ENCODE data around the gene DMGDH. TPM values are rescaled to one million over a fixed set of nuclear protein-coding genes. Genes with fewer than 3 reads are reported as not detected.
A peak's percentile ranks its signal among the peaks of the same experiment; 100 is the strongest.

Gene DMGDH
- total and polyA plus RNA-seq, 4 donors = 0.24 to 2.6 (median 1.1) TPM

- Histone ChIP-seq H3K4me1 (ENCODE audit: control insufficient read depth in 5 of 5, insufficient read depth in 5 of 5, low read length in 5 of 5) (peaks cover 0 to 3% (median 3%) of the 10 kb centered on the region in 5 donors), H3K27me3 (ENCODE audit: control insufficient read depth in 3 of 3, insufficient read depth in 3 of 3, low read length in 2 of 3) (no peaks in the 10 kb centered on the region), H3K9ac (ENCODE audit: insufficient read depth in 1 of 2, low read length in 2 of 2) (peak overlapping the region in 1 of 2 donors; percentile 81), H3K36me3 (ENCODE audit: control insufficient read depth in 4 of 4, insufficient read depth in 4 of 4, low read length in 4 of 4) (no peaks in the 10 kb centered on the region), H3K9me3 (ENCODE audit: control insufficient read depth in 4 of 4, insufficient read depth in 3 of 4, low read length in 3 of 4) (no peaks in the 10 kb centered on the region), H3K27ac (ENCODE audit: low read depth in 1 of 2, low read length in 1 of 2) (no peak overlapping the region), H3K4me3 (no peak overlapping the region)
- peak; percentile 79 to 87 (median 83) for DNase-seq
- TF ChIP-seq, protein P1, sequence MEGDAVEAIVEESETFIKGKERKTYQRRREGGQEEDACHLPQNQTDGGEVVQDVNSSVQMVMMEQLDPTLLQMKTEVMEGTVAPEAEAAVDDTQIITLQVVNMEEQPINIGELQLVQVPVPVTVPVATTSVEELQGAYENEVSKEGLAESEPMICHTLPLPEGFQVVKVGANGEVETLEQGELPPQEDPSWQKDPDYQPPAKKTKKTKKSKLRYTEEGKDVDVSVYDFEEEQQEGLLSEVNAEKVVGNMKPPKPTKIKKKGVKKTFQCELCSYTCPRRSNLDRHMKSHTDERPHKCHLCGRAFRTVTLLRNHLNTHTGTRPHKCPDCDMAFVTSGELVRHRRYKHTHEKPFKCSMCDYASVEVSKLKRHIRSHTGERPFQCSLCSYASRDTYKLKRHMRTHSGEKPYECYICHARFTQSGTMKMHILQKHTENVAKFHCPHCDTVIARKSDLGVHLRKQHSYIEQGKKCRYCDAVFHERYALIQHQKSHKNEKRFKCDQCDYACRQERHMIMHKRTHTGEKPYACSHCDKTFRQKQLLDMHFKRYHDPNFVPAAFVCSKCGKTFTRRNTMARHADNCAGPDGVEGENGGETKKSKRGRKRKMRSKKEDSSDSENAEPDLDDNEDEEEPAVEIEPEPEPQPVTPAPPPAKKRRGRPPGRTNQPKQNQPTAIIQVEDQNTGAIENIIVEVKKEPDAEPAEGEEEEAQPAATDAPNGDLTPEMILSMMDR (IDR thresholded peaks at IDR 0.05; ENCODE audit: control extremely low read depth, extremely low read depth) = peak; percentile 77
- WGBS, 2 donors = 9 to 16% methylated on average over 13 of the region's 13 CpGs
- peak; percentile 61 for ATAC-seq (ENCODE audit: insufficient read depth, low FRiP score)
These were observed 44.4 kb downstream of the DMGDH start for GRCh38 chr5:79025054-79025472.

DNA sequence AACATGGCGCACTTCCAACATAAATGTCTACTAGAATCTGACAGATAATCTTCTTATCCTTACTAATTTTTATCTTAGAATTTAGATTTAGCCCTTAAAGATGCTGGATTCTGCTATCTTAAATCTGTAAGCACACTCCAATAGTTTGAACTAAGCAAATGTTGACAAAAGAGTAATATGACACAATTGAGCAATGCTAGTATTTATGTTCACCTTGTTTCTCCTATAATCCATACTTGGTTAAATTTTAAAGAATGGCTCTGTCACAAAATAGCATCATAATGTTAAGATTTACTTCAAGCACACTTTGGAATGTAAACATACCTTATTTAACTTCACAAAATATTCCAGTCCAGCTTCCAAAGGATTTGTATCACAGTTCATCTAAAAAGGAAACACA lies 45.5 kb downstream of the DMGDH start:
- Histone ChIP-seq H3K4me1 (ENCODE audit: control insufficient read depth in 5 of 5, insufficient read depth in 5 of 5, low read length in 5 of 5) (peaks cover 0 to 3% (median 3%) of the 10 kb centered on the region in 5 donors), H3K9ac (ENCODE audit: insufficient read depth in 1 of 2, low read length in 2 of 2) (no peak overlapping the region)

DNA sequence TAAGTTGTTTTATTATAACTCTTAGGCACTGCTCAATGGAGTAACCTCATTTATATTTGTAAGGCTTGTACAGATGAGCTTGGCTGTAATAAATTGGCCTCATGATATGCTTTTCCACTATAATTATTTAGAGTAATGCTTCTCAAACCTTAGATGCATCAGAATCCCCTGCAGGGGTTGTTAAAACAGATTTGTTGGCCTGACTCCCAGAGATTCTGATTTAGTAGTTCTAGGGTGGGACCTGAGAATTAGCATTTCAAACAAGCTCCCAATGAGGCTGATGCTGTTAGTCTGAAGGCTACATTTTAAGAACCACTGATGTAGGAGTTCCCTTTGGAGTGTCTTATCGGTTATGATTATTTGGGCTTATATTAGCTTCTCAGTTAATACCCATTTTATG lies 46.1 kb downstream of the DMGDH start:
- Histone ChIP-seq H3K27ac (ENCODE audit: low read depth in 1 of 2, low read length in 1 of 2) (no peak overlapping the region), H3K4me1 (ENCODE audit: control insufficient read depth in 5 of 5, insufficient read depth in 5 of 5, low read length in 5 of 5) (peaks cover 0 to 3% (median 3%) of the 10 kb centered on the region in 5 donors), H3K4me3 (no peak overlapping the region), H3K36me3 (ENCODE audit: control insufficient read depth in 4 of 4, insufficient read depth in 4 of 4, low read length in 4 of 4) (no peaks in the 10 kb centered on the region), H3K9me3 (ENCODE audit: control insufficient read depth in 4 of 4, insufficient read depth in 3 of 4, low read length in 3 of 4) (no peaks in the 10 kb centered on the region), H3K27me3 (ENCODE audit: control insufficient read depth in 3 of 3, insufficient read depth in 3 of 3, low read length in 2 of 3) (no peaks in the 10 kb centered on the region), H3K9ac (ENCODE audit: insufficient read depth in 1 of 2, low read length in 2 of 2) (no peak overlapping the region)
- no peak for ATAC-seq (ENCODE audit: insufficient read depth, low FRiP score)
- WGBS, 2 donors = 91 to 93% methylated on average over 1 of the region's 1 CpG
- TF ChIP-seq, protein P1 (IDR thresholded peaks at IDR 0.05; ENCODE audit: control extremely low read depth, extremely low read depth) = no peak
- no peak for DNase-seq

More for the DNA sequence above, 45.5 kb downstream of the DMGDH start:
- no peak overlapping the region for H3K4me3 ChIP-seq
- DNase-seq = no peak
- TF ChIP-seq, protein P1 (IDR thresholded peaks at IDR 0.05; ENCODE audit: control extremely low read depth, extremely low read depth) = no peak
- ATAC-seq (ENCODE audit: insufficient read depth, low FRiP score) = no peak
- 91 to 92% methylated on average over 1 of the region's 1 CpG for WGBS, 2 donors
- no peaks in the 10 kb centered on the region for H3K36me3 ChIP-seq (ENCODE audit: control insufficient read depth in 4 of 4, insufficient read depth in 4 of 4, low read length in 4 of 4)
- H3K9me3 ChIP-seq (ENCODE audit: control insufficient read depth in 4 of 4, insufficient read depth in 3 of 4, low read length in 3 of 4) = no peaks in the 10 kb centered on the region
- H3K27me3 ChIP-seq (ENCODE audit: control insufficient read depth in 3 of 3, insufficient read depth in 3 of 3, low read length in 2 of 3) = no peaks in the 10 kb centered on the region
- H3K27ac ChIP-seq (ENCODE audit: low read depth in 1 of 2, low read length in 1 of 2) = no peak overlapping the region

GRCh38 chr5:79022771-79023170 lies 46.7 kb downstream of the DMGDH start:
- Histone ChIP-seq H3K27ac (ENCODE audit: low read depth in 1 of 2, low read length in 1 of 2) (no peak overlapping the region), H3K9ac (ENCODE audit: insufficient read depth in 1 of 2, low read length in 2 of 2) (no peak overlapping the region), H3K9me3 (ENCODE audit: control insufficient read depth in 4 of 4, insufficient read depth in 3 of 4, low read length in 3 of 4) (no peaks in the 10 kb centered on the region), H3K4me1 (ENCODE audit: control insufficient read depth in 5 of 5, insufficient read depth in 5 of 5, low read length in 5 of 5) (peaks cover 0 to 3% (median 3%) of the 10 kb centered on the region in 5 donors), H3K27me3 (ENCODE audit: control insufficient read depth in 3 of 3, insufficient read depth in 3 of 3, low read length in 2 of 3) (no peaks in the 10 kb centered on the region), H3K36me3 (ENCODE audit: control insufficient read depth in 4 of 4, insufficient read depth in 4 of 4, low read length in 4 of 4) (no peaks in the 10 kb centered on the region), H3K4me3 (no peak overlapping the region)
- 83 to 94% methylated on average over 2 of the region's 2 CpGs for WGBS, 2 donors
- DNase-seq = no peak
- TF ChIP-seq, protein P1 (IDR thresholded peaks at IDR 0.05; ENCODE audit: control extremely low read depth, extremely low read depth) = no peak
- ATAC-seq (ENCODE audit: insufficient read depth, low FRiP score) = no peak

Measured in lung (tissue), 12 donors.